HEK293 (cell line): ENCODE measurements around the gene DDO.

Experiments
- CTCF ChIA-PET: fragments of 350-600 bp; formaldehyde crosslinking; extraction: SDS; loops from one replicate; lab custom pipeline; 2021; ENCODE audit warnings: antibody characterized with exemption; lab: Yijun Ruan, JAX
- POLR2A ChIA-PET: fragments of 300-600 bp; formaldehyde crosslinking; extraction: SDS; loops from one replicate; lab custom pipeline; 2020; ENCODE audit warnings: antibody characterized with exemption, inconsistent platforms; lab: Yijun Ruan, JAX
- H3K27ac ChIP-seq: fragments of 200-500 bp; sonication (Bioruptor generic); 2 replicates; pipeline ENCODE4 v1.5.1; 2014; ENCODE audit warnings: low read depth, low read length, control low read depth, inconsistent platforms; ENCODE audit errors: extremely low read depth
- H3K36me3 ChIP-seq, 2 experiments: fragments of 200-500 bp in 1 of 2; sonication (Bioruptor generic) in 1 of 2; 1 replicate in 1 of 2; 2 replicates in 1 of 2; pipeline ENCODE4 v1.5.1; 2014 to 2017; ENCODE audit warnings: inconsistent platforms in 2 of 2, low read length in 2 of 2; ENCODE audit not compliant: control insufficient read depth in 2 of 2, insufficient read depth in 1 of 2
- H3K4me1 ChIP-seq: fragments of 200-500 bp; sonication (Bioruptor generic); 2 replicates; pipeline ENCODE4 v1.5.1; 2014; ENCODE audit warnings: mild to moderate bottlenecking, low read length, inconsistent platforms; ENCODE audit not compliant: control insufficient read depth, insufficient read depth
- H3K4me3 ChIP-seq: 2 replicates; pipeline ENCODE4 v1.5.1; 2011; ENCODE audit warnings: low read depth, mild to moderate bottlenecking, control low read depth, low read length, moderate library complexity
- H3K9me3 ChIP-seq: fragments of 200-500 bp; sonication (Bioruptor generic); 2 replicates; pipeline ENCODE4 v1.5.1; 2014; ENCODE audit warnings: low read depth, low read length, inconsistent platforms; ENCODE audit not compliant: control insufficient read depth, insufficient read depth
- AEBP2 ChIP-seq: fragments of 450-650 bp; formaldehyde crosslinking; IDR thresholded peaks from 2 replicates; pipeline ENCODE4 v1.5.1; 2016; ENCODE audit warnings: missing biosample characterization, missing genetic modification characterization, borderline replicate concordance
- GLI4 ChIP-seq: fragments of 450-650 bp; formaldehyde crosslinking; IDR thresholded peaks from 2 replicates; pipeline ENCODE4 v1.5.1; 2016; ENCODE audit warnings: missing biosample characterization, missing genetic modification characterization
- INSM2 ChIP-seq: fragments of 450-650 bp; formaldehyde crosslinking; IDR thresholded peaks from 2 replicates; pipeline ENCODE4 v1.5.1; 2016; ENCODE audit warnings: missing biosample characterization, missing genetic modification characterization
- KLF16 ChIP-seq: fragments of 450-650 bp; formaldehyde crosslinking; IDR thresholded peaks from 2 replicates; pipeline ENCODE4 v1.5.1; 2017; ENCODE audit warnings: missing biosample characterization, missing genetic modification characterization
- PRDM1 ChIP-seq: fragments of 450-650 bp; formaldehyde crosslinking; IDR thresholded peaks from 2 replicates; pipeline ENCODE4; 2016; ENCODE audit warnings: missing biosample characterization, missing genetic modification characterization
- SALL2 ChIP-seq: fragments of 450-650 bp; formaldehyde crosslinking; IDR thresholded peaks from 2 replicates; pipeline ENCODE4 v1.5.0; 2017; ENCODE audit warnings: missing biosample characterization, mild to moderate bottlenecking, missing genetic modification characterization, borderline replicate concordance
- SP2 ChIP-seq: fragments of 450-650 bp; formaldehyde crosslinking; IDR thresholded peaks from 2 replicates; pipeline ENCODE4 v1.5.1; 2016; ENCODE audit warnings: missing biosample characterization, missing genetic modification characterization
- SP7 ChIP-seq: fragments of 450-650 bp; formaldehyde crosslinking; IDR thresholded peaks from 2 replicates; pipeline ENCODE4 v1.5.1; 2016; ENCODE audit warnings: missing biosample characterization, missing genetic modification characterization
- ZBTB26 ChIP-seq: fragments of 450-650 bp; formaldehyde crosslinking; optimal IDR thresholded peaks from 2 replicates; pipeline ENCODE3; 2016; ENCODE audit warnings: missing biosample characterization, mild to moderate bottlenecking, missing genetic modification characterization
- ZBTB6 ChIP-seq: fragments of 450-650 bp; formaldehyde crosslinking; IDR thresholded peaks from 2 replicates; pipeline ENCODE4 v1.5.1; 2017; ENCODE audit warnings: missing biosample characterization, missing genetic modification characterization
- ZFP3 ChIP-seq: fragments of 450-650 bp; formaldehyde crosslinking; IDR thresholded peaks from 2 replicates; pipeline ENCODE4 v1.5.1; 2016; ENCODE audit warnings: low read depth, missing biosample characterization, missing genetic modification characterization
- ZFP41 ChIP-seq: fragments of 450-650 bp; formaldehyde crosslinking; IDR thresholded peaks from 2 replicates; pipeline ENCODE4 v1.5.1; 2016; ENCODE audit warnings: missing biosample characterization, missing genetic modification characterization, borderline replicate concordance
- ZNF114 ChIP-seq: fragments of 450-650 bp; formaldehyde crosslinking; IDR thresholded peaks from 2 replicates; pipeline ENCODE4 v1.5.0; 2017; ENCODE audit warnings: missing biosample characterization, missing genetic modification characterization
- ZNF146 ChIP-seq: fragments of 450-650 bp; formaldehyde crosslinking; IDR thresholded peaks from 2 replicates; pipeline ENCODE4 v1.5.1; 2016; ENCODE audit warnings: missing biosample characterization, missing genetic modification characterization
- ZNF24 ChIP-seq: fragments of 450-650 bp; formaldehyde crosslinking; IDR thresholded peaks from 2 replicates; pipeline ENCODE4 v1.5.1; 2016; ENCODE audit warnings: missing biosample characterization, missing genetic modification characterization
- ZNF302 ChIP-seq: fragments of 450-650 bp; formaldehyde crosslinking; IDR thresholded peaks from 2 replicates; pipeline ENCODE4 v1.5.1; 2016; ENCODE audit warnings: missing biosample characterization, missing genetic modification characterization, low read depth
- ZNF350 ChIP-seq: fragments of 450-650 bp; formaldehyde crosslinking; IDR thresholded peaks from 2 replicates; pipeline ENCODE4 v1.5.0; 2017; ENCODE audit warnings: missing biosample characterization, mild to moderate bottlenecking, missing genetic modification characterization
- ZNF37A ChIP-seq: fragments of 450-650 bp; IDR thresholded peaks from 2 replicates; pipeline ENCODE4 v1.5.1; 2018; ENCODE audit warnings: missing biosample characterization, missing genetic modification characterization
- ZNF394 ChIP-seq: fragments of 450-650 bp; formaldehyde crosslinking; IDR thresholded peaks from 2 replicates; pipeline ENCODE4 v1.5.1; 2016; ENCODE audit warnings: missing biosample characterization, missing genetic modification characterization, mild to moderate bottlenecking, moderate library complexity, borderline replicate concordance
- ZNF621 ChIP-seq: fragments of 450-650 bp; formaldehyde crosslinking; IDR thresholded peaks from 2 replicates; pipeline ENCODE4 v1.5.1; 2017; ENCODE audit warnings: missing biosample characterization, missing genetic modification characterization
- ZNF623 ChIP-seq: fragments of 450-650 bp; formaldehyde crosslinking; IDR thresholded peaks from 2 replicates; pipeline ENCODE4 v1.5.1; 2016; ENCODE audit warnings: missing biosample characterization, missing genetic modification characterization
- ZNF670 ChIP-seq: fragments of 450-650 bp; formaldehyde crosslinking; IDR thresholded peaks from 2 replicates; pipeline ENCODE4 v1.5.1; 2016; ENCODE audit warnings: missing biosample characterization, missing genetic modification characterization, low read depth
- ZNF677 ChIP-seq: fragments of 450-650 bp; IDR thresholded peaks from 2 replicates; pipeline ENCODE4 v1.5.0; 2018; ENCODE audit warnings: missing biosample characterization, mild to moderate bottlenecking, missing genetic modification characterization, moderate library complexity
- ZNF707 ChIP-seq: fragments of 450-650 bp; formaldehyde crosslinking; IDR thresholded peaks from 2 replicates; pipeline ENCODE4 v1.5.1; 2016; ENCODE audit warnings: missing biosample characterization, missing genetic modification characterization
- ZNF830 ChIP-seq: fragments of 450-650 bp; IDR thresholded peaks from 2 replicates; pipeline ENCODE4 v1.5.0; 2018; ENCODE audit warnings: missing biosample characterization, missing genetic modification characterization, low read depth, mild to moderate bottlenecking, moderate library complexity
- ZNF843 ChIP-seq: fragments of 450-650 bp; formaldehyde crosslinking; IDR thresholded peaks from 2 replicates; pipeline ENCODE4 v1.5.1; 2016; ENCODE audit warnings: missing biosample characterization, missing genetic modification characterization
- ZSCAN16 ChIP-seq: fragments of 450-650 bp; formaldehyde crosslinking; IDR thresholded peaks from 2 replicates; pipeline ENCODE4 v1.5.1; 2016; ENCODE audit warnings: missing biosample characterization, missing genetic modification characterization
- TF ChIP-seq, protein P1 (sequence below): fragments of 450-650 bp; formaldehyde crosslinking; IDR thresholded peaks from 2 replicates; pipeline ENCODE4 v1.5.1; 2016; ENCODE audit warnings: missing biosample characterization, missing genetic modification characterization
- TF ChIP-seq, protein P2 (sequence below): fragments of 450-650 bp; formaldehyde crosslinking; IDR thresholded peaks from 2 replicates; pipeline ENCODE4 v1.5.1; 2016; ENCODE audit warnings: missing biosample characterization, missing genetic modification characterization
- TF ChIP-seq, protein P3 (sequence below): fragments of 450-650 bp; formaldehyde crosslinking; IDR thresholded peaks from 2 replicates; pipeline ENCODE4 v1.5.1; 2016; ENCODE audit warnings: missing biosample characterization, missing genetic modification characterization

The DDO gene

DNA sequence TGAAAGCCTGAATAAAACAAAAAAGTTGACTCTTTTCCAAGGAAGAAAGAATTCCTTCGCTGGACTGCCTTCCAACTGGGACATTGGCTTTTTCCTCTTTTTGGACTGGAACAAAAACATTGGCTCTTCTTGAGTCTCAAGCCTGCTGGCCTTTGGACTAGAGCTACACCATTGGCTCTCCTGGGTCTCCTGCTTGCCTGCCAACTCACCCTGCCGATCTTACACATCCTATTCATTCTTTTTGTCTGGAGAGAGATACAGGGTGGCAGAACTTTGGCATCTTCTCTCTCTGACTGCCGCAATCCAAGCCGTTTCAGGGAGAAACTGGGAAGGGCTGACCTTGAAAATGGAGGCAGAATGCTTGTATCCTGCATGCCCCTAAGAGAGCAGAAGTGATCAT lies 20.2 kb downstream of the DDO start:
- Histone ChIP-seq H3K9me3 (no peaks in the 10 kb centered on the region), H3K4me3 (no peak overlapping the region), H3K27ac (no peak overlapping the region), H3K4me1 (peaks cover 3% of the 10 kb centered on the region; the same call in 1 of the 2 replicates), H3K36me3 (no peaks in the 10 kb centered on the region)
- no peak for TF ChIP-seq ZNF37A (tag by site-specific recombination)
- TF ChIP-seq ZBTB26 (tag by site-specific recombination), result no peak
- TF ChIP-seq, protein P1, sequence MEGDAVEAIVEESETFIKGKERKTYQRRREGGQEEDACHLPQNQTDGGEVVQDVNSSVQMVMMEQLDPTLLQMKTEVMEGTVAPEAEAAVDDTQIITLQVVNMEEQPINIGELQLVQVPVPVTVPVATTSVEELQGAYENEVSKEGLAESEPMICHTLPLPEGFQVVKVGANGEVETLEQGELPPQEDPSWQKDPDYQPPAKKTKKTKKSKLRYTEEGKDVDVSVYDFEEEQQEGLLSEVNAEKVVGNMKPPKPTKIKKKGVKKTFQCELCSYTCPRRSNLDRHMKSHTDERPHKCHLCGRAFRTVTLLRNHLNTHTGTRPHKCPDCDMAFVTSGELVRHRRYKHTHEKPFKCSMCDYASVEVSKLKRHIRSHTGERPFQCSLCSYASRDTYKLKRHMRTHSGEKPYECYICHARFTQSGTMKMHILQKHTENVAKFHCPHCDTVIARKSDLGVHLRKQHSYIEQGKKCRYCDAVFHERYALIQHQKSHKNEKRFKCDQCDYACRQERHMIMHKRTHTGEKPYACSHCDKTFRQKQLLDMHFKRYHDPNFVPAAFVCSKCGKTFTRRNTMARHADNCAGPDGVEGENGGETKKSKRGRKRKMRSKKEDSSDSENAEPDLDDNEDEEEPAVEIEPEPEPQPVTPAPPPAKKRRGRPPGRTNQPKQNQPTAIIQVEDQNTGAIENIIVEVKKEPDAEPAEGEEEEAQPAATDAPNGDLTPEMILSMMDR (tag by site-specific recombination), result no peak
- no peak for TF ChIP-seq ZNF670
- no peak for TF ChIP-seq ZNF114
- TF ChIP-seq ZNF677 (tag by site-specific recombination), result no peak
- TF ChIP-seq ZNF350 (tag by site-specific recombination), result no peak
- TF ChIP-seq ZNF146 (tag by site-specific recombination), result no peak
- TF ChIP-seq GLI4, result no peak
- TF ChIP-seq SP2 (tag by site-specific recombination), result no peak
- TF ChIP-seq, protein P2, sequence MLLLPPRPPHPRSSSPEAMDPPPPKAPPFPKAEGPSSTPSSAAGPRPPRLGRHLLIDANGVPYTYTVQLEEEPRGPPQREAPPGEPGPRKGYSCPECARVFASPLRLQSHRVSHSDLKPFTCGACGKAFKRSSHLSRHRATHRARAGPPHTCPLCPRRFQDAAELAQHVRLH (tag by site-specific recombination), result no peak
- no peak for TF ChIP-seq ZFP41
- no peak for TF ChIP-seq PRDM1
- no peak for TF ChIP-seq INSM2
- TF ChIP-seq ZNF623, result no peak
- TF ChIP-seq KLF16 (tag by site-specific recombination), result no peak
- no peak for TF ChIP-seq ZNF24 (tag by site-specific recombination)
- no peak for TF ChIP-seq AEBP2
- no peak for TF ChIP-seq ZNF394 (tag by site-specific recombination)
- no peak for TF ChIP-seq ZNF707 (tag by site-specific recombination)
- ChIA-PET CTCF (interaction anchor here (7.7 kb wide), 1 partner anchor 356 kb away, joined by 98 read pairs; no protein-coding TSS in a partner anchor), POLR2A (no interaction called here)

DNA sequence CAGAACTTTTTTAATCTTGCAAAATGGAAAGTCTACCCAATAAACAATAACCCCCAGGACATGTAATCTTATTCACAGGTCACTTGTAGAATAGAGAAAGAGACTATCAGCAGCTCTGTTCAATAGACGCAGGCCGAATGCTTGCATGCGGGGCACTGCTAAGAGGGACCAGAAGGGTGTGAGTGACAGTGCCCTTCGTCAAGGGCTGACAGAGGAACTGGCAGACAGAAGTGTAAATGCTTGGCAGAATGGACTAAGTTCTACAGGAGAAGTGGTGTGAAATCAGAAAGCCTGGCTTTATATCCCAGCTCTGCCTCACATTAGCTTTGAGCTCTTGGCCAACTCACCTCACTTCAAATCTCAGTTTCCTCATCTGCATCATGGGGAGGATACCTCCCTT lies 21.0 kb downstream of the DDO start:
- ChIA-PET POLR2A (no interaction called here), CTCF (interaction anchor here (7.7 kb wide), 1 partner anchor 355 kb away, joined by 98 read pairs; no protein-coding TSS in a partner anchor)
- Histone ChIP-seq H3K27ac (no peak overlapping the region), H3K4me1 (peaks cover 10% of the 10 kb centered on the region), H3K9me3 (no peaks in the 10 kb centered on the region), H3K4me3 (no peak overlapping the region)
- TF ChIP-seq ZNF302 (tag by site-specific recombination) (no peak), ZNF830 (no peak), ZNF621 (tag by site-specific recombination) (no peak), ZFP3 (no peak), SP7 (no peak), ZSCAN16 (tag by site-specific recombination) (no peak), SALL2 (tag by site-specific recombination) (no peak), ZBTB6 (tag by site-specific recombination) (no peak), ZNF843 (tag by site-specific recombination) (no peak)
- TF ChIP-seq, protein P3, sequence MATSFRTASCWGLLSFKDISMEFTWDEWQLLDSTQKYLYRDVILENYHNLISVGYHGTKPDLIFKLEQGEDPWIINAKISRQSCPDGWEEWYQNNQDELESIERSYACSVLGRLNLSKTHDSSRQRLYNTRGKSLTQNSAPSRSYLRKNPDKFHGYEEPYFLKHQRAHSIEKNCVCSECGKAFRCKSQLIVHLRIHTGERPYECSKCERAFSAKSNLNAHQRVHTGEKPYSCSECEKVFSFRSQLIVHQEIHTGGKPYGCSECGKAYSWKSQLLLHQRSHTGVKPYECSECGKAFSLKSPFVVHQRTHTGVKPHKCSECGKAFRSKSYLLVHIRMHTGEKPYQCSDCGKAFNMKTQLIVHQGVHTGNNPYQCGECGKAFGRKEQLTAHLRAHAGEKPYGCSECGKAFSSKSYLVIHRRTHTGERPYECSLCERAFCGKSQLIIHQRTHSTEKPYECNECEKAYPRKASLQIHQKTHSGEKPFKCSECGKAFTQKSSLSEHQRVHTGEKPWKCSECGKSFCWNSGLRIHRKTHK, result no peak
- TF ChIP-seq, all 188 proteins: peak for 0
- H3K36me3 ChIP-seq, result no peaks in the 10 kb centered on the region
